Mucosa of descending colon (tissue), 3 donors: ENCODE data around the gene TMF1. TPM values are rescaled to one million over a fixed set of nuclear protein-coding genes. Genes with fewer than 3 reads are reported as not detected.

Source experiments
- ATAC-seq: fragments of 200-7000 bp; cut with Tn5 transposase; one replicate; pipeline ENCODE4 v1.9.1; 2020; ENCODE audit warnings: mild to moderate bottlenecking, moderate library complexity
- DNase-seq, 3 donors: peaks; one replicate each; pipeline ENCODE4 v3.0.0-alpha.2; 2020
- H3K36me3 ChIP-seq: fragments of 200-600 bp; one replicate; pipeline ENCODE4 v1.8.0; 2021; ENCODE audit warnings: low read depth, mild to moderate bottlenecking
- H3K4me1 ChIP-seq: fragments of 200-600 bp; one replicate; pipeline ENCODE4 v1.8.0; 2021; ENCODE audit warnings: low read depth, mild to moderate bottlenecking
- H3K4me3 ChIP-seq: fragments of 200-600 bp; one replicate; pipeline ENCODE4 v1.8.0; 2021; ENCODE audit warnings: mild to moderate bottlenecking
- H3K9me3 ChIP-seq: fragments of 200-600 bp; one replicate; pipeline ENCODE4 v1.8.0; 2021; ENCODE audit warnings: mild to moderate bottlenecking
- intact Hi-C, 2 donors: fragments of 100-400 bp; cut with DNase I in 1 of 2; cut with micrococcal nuclease in 1 of 2; formaldehyde crosslinking; loops; one replicate each; pipeline versions ENCODE4 v1.11.0 to v1.11.1; 2022; cut with DNase I, micrococcal nuclease
- total RNA-seq, 3 donors: library from RNA; stranded (reverse); fragmentation: NEBNext Ultra II Directional in 2 of 3; extraction: Animal tissue kit (Norgen Biotek cat#: 25700) in 2 of 3; gene quantifications; one replicate each; pipeline versions ENCODE4 v1.2.1 to v1.2.4, GENCODE V29; 2021 to 2023
- TF ChIP-seq, protein P1 (sequence below): fragments of 200-600 bp; IDR thresholded peaks from one replicate; pipeline ENCODE4 v1.8.0; 2022; ENCODE audit warnings: antibody characterized with exemption, mild to moderate bottlenecking
- donor health status: DM: no; HTN: no; CAD: no; lungs with moderate emphysema.
- donor health status: DM: no; HTN: no; CAD: no.
- donor health status: DM: no; HTN: yes; CAD: no.

The TMF1 gene
- total RNA-seq, 3 donors from 2014 or later: 40.3 to 43.9 (median 43.4) TPM

DNA sequence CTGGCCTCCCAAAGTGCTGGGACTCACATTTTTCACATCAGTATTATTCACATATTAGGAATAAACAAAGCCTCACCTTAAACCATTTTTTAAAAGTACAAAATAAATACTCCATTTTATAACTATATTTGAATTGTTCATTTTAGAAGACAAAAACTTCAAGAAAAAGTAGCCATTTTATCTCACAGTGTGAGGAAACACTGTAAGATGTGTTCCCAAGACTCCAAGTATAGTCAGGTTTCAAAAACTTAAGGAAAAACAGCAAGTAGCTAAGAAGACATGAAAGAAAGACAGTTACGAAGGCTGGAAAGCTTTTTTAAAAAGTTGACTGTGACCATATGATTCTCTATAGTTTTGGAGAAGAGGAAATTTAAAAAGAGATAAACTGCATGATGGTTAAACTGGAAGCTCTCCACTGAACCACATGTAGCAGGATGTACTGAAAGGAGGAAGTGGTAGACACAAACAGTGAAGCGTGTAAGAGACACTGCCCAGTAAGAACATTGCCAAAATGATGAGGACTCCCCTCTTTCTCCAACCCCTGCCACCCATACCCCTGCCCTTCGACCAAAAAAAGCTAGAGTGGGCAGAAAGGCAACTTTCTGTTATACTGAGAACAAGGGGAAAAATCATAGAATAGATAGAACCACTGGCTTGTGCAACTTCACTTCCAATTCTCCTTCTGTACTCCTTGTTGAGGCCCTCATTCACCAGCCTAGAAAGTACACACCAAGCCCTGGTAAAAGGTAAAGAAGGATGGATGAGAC, 6.2 kb upstream of the TMF1 start:
- intact Hi-C loops: no loop called here
- H3K4me3 ChIP-seq: no peak overlapping the region
- DNase-seq: no peak
- no peaks in the 10 kb centered on the region for H3K9me3 ChIP-seq
- no peaks in the 10 kb centered on the region for H3K36me3 ChIP-seq
- no peaks in the 10 kb centered on the region for H3K4me1 ChIP-seq
- TF ChIP-seq, protein P1, sequence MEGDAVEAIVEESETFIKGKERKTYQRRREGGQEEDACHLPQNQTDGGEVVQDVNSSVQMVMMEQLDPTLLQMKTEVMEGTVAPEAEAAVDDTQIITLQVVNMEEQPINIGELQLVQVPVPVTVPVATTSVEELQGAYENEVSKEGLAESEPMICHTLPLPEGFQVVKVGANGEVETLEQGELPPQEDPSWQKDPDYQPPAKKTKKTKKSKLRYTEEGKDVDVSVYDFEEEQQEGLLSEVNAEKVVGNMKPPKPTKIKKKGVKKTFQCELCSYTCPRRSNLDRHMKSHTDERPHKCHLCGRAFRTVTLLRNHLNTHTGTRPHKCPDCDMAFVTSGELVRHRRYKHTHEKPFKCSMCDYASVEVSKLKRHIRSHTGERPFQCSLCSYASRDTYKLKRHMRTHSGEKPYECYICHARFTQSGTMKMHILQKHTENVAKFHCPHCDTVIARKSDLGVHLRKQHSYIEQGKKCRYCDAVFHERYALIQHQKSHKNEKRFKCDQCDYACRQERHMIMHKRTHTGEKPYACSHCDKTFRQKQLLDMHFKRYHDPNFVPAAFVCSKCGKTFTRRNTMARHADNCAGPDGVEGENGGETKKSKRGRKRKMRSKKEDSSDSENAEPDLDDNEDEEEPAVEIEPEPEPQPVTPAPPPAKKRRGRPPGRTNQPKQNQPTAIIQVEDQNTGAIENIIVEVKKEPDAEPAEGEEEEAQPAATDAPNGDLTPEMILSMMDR: no peak
- ATAC-seq: peak; percentile 90

DNA sequence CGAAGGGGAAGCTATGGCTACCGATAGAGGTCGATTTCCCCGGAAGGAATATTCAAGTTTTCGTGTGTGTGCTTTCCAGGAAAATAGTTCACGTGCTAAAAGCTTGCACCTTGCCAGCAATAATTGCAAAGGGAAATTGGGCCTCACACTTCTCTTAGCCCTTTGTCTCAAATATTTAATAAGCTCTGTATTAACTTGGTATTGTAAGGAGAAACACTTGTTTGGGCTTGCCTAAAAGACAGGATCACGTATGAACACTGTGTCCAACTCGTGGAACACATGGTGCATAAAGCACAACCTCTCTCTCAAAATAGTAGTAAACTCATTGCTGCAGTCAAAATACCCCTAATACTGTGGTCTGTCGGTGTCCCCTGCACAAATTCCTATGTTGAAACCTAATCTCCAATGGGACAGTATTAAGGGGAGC, 352 bp upstream of the TMF1 start:
- TF ChIP-seq, protein P1: no peak
- H3K9me3 ChIP-seq: no peaks in the 10 kb centered on the region
- intact Hi-C loops: no loop called here
- no peak for ATAC-seq
- H3K4me3 ChIP-seq: peak overlapping the region; percentile 75
- no peaks in the 10 kb centered on the region for H3K36me3 ChIP-seq
- no peak for DNase-seq
- H3K4me1 ChIP-seq: peaks cover 23% of the 10 kb centered on the region

DNA sequence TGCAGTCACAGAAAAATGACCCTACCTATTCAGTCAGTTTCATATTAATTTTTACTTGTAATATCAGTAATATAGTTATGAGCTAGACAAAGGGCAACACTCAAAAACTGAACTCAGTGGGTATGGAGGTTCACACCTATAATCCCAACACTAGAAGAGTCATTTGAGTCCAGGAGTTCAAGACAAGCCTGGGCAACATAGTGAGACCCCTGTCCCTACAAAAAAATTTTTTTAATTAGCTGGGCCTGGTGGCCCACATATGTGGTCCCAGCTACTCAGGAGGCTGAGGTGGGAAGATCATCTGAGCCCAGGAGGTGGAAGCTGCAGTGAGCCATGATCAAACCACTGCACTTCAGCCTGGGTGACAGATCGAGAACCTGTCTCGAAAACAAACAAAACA, 3.1 kb downstream of the TMF1 start:
- H3K4me3 ChIP-seq: no peak overlapping the region
- H3K4me1 ChIP-seq: peaks cover 23% of the 10 kb centered on the region
- ATAC-seq: no peak
- TF ChIP-seq, protein P1: no peak
- no peak for DNase-seq
- intact Hi-C loops: no loop called here
- no peaks in the 10 kb centered on the region for H3K36me3 ChIP-seq
- H3K9me3 ChIP-seq: no peaks in the 10 kb centered on the region

DNA sequence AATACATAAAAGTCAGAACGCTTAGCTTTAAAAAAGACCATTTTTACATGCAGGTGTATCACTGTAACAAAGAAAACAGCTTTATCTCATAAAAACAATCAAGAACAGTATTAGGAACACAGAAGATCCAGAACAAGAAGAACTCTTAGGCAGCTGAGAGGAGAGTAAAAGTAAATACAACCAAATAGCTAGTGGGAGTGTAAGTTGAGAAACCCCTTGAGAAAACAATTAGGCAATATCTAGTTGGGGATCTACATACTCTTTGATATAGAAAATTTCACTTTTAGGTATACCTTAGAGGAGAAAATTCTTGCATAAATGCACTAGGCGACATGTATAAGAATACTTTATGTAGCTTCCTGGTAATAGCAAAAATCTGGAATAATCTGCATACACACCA, 7.5 kb downstream of the TMF1 start:
- intact Hi-C loops: no loop called here
- no peak for ATAC-seq
- no peaks in the 10 kb centered on the region for H3K36me3 ChIP-seq
- no peaks in the 10 kb centered on the region for H3K9me3 ChIP-seq
- no peak overlapping the region for H3K4me3 ChIP-seq
- peaks cover 5% of the 10 kb centered on the region for H3K4me1 ChIP-seq
- no peak for DNase-seq
- TF ChIP-seq, protein P1: no peak

DNA sequence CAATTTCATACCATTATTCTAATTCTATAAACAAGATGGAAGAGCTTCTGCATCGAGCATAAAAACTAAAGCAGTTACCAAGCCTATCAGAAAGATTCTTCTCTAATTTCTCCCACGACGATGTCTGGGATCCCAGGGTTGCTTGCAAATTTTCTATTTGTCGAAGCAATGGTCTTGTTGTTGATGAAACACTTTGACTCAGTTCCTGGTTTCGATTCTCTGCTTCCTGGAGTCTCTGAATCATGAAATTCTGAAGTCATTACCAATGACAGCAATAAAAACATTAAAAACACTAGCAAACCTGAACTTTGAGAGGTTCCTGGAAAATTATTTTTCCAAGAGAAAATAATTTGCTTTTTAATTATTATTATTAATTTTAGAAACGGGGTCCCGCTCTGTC, 18.7 kb downstream of the TMF1 start:
- intact Hi-C loops: no loop called here
- Histone ChIP-seq H3K36me3 (peaks cover 14% of the 10 kb centered on the region), H3K4me1 (no peaks in the 10 kb centered on the region), H3K4me3 (no peak overlapping the region), H3K9me3 (no peaks in the 10 kb centered on the region)
- TF ChIP-seq, protein P1: no peak
- DNase-seq (no peak), ATAC-seq (no peak)

DNA sequence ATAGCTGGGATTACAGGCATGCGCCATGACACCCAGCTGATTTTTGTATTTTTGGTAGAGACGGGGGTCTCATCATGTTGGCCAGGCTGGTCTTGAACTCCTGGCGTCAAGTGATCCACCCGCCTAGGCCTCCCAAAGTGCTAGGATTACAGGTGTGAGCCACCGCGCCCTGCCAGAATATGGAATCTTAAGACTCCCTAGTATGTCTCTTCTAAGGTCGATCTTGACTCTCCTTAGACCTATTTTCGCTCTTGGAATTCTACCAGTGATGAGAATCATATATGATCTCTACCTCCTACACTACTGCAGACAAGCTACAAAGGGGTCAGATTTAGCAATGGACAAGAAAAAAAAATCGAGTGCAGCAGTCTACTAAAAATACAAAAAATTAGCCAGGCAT, 19.4 kb downstream of the TMF1 start:
- H3K36me3 ChIP-seq: peaks cover 6% of the 10 kb centered on the region
- intact Hi-C loops: no loop called here
- no peaks in the 10 kb centered on the region for H3K4me1 ChIP-seq
- DNase-seq (no peak), ATAC-seq (no peak)
- no peaks in the 10 kb centered on the region for H3K9me3 ChIP-seq
- TF ChIP-seq, protein P1: no peak
- no peak overlapping the region for H3K4me3 ChIP-seq
